Measurements from ENCODE around the gene ACCS.

The ACCS gene, protein sequence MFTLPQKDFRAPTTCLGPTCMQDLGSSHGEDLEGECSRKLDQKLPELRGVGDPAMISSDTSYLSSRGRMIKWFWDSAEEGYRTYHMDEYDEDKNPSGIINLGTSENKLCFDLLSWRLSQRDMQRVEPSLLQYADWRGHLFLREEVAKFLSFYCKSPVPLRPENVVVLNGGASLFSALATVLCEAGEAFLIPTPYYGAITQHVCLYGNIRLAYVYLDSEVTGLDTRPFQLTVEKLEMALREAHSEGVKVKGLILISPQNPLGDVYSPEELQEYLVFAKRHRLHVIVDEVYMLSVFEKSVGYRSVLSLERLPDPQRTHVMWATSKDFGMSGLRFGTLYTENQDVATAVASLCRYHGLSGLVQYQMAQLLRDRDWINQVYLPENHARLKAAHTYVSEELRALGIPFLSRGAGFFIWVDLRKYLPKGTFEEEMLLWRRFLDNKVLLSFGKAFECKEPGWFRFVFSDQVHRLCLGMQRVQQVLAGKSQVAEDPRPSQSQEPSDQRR

DNA sequence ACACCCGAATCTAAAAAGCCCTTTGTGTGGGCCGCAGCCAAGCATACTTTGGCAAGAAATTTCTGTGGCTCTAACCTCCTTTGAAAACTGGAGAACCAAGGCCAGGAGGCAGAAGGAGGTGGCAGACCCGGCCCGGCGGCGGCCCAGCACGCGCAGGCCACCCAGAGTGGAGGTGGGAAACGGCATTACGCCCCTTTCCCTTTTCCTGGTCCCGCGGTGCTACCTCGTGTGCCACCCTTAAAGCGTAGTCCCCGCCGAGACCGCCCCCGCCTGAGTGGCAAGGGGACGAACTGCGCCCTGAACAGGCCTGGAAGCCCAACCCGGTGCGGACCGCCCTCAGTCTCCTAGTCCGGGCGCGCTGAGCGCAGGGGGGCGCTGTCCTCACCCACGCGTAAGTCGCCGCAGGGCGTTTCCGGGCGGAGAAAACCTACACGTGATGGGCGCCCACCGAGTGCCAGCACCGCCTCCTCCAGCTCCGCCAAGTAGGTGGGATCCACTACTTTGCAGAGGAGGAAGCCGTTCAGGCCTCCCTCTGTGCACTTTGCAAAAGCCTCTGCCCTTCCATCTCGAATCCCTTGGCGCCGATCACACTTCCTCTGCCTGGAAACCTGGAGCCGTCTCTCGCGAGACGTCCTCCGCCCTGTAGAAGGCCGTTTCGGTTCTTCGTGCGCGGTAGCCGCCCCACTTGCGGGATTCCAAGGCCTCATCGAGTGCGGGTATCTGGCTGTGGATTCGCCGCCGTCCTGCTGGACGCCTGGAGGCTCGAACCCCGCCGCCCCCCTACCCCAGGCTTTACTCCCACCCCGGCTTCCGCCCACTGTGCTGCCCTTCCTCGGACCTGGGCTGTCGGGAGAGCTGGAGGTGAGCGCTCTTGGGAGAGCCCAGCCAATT is at the start of gene ACCS:
ACCS (plus strand) TSS at position 430 of the 891 bp plus-strand sequence. CDS start 1,358 bp downstream, outside the sequence.
- DNase-seq (ENCODE audit: low read depth in 3 of 3): peak; percentile 57 to 72 (median 68)

DNA sequence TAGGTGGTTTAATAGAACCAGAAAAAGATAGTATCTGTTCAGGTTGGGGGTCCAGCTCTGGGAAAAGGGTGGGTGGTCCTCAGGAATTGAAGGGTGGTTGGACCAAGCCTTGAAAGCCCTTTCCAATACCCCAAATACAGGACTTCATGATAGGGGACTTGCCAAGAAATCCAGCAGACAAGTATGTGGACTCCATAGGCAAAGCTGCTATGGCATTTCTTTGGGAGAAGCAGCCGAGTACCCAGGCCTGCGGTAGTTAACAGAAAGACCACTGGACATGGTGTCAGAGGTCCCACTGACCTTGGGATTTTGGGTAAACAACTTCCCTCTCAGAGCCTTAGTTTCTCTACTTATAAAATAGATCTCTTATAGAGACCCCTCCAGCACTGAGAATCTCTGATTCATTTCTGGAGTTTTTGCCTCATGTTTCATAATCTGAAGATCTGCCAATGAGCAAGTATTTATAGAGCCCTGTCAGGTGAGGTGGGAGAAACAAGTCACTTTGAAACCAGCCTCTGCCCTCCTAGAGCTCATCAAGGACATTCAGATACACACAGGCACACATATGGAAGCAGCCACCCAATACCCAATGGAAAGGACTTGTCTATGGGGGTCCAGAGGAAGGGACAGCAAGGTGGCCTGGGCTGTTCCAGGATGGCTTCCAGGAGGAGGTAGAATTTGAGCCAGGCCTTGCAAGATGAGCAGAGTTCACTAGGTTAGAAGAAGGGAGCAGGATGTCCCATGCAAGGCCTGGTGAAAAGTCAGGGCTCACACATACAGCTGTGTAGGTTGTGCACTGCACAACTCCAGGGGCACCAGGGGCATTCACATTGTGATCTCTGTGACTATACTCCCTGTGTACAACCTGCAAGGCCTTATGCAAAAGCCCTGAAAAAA is 49.3 kb upstream of the ACCS start:
- DNase-seq (ENCODE audit: low read depth in 3 of 3): no peak

DNA sequence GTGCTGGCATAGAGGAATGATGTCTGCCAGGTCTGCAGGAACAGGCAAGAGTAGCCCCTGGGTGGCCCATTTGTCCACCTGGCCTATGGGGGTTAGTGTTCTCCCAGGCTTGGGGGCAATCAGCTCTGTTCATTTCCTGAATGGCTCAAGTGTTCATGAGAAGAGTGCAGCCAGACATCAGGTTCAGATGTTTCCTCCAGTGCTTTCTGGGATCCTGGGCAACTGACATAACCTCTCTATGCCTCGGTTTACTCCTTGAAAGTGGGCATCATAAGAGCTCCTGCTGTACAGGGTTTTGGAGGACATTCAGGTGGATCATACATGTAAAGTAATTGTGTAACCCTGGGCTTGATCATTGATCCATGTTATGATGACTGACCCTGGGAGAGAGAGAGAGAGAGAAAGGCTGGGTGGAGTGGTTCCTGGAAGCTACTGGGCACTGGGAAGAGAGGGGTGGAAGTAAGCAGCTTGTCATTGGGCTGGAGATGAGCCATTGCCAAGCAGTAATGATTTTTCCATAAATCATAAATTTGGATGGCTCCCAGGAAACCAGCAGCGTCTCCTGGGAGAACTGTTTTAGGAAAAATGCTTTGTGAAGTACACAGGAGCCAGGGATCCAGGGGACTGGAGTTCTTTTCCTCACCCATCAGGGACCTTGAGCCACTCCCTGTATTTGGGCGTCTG is 48.5 kb upstream of the ACCS start:
- DNase-seq (ENCODE audit: low read depth in 3 of 3): no peak

DNA sequence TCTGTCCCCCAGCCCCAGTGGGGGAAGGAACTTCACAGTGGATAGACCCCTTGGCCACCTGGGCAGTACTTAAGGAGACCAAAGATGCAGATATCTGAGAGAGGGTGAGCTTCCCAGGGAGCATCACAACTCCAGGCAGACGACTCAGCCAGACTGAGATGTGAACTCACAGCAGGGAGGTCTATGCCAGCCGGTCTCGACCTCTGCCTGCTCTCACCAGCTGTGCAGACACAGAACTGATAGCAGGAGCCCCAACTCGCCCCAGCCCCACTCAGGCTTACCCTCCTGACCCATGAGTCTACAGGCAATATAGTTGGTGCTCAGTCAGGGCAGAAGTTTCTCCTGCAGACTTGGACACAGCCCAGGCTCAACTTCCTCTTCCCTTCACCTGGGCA is 47.9 kb upstream of the ACCS start:
- no peak for DNase-seq (ENCODE audit: low read depth in 3 of 3)

DNA sequence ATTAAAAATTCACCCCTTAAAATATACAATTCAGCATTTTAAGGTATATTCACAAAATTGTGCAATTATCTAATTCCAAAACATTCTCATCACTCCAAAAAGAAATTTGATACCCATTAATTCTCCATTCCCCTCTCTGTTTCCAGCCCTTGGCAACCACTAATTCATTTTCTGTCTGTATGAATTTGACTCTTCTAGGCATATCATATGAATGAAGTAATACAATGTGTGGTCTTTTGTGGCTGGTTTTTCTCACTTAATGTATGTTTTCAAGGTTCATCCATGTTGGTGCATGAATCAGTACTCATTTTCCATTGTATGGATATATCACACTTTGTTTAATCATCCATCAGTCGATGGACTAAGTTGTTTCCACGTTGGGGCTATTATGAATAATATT is 47.2 kb upstream of the ACCS start:
- DNase-seq (ENCODE audit: low read depth in 3 of 3): no peak

DNA sequence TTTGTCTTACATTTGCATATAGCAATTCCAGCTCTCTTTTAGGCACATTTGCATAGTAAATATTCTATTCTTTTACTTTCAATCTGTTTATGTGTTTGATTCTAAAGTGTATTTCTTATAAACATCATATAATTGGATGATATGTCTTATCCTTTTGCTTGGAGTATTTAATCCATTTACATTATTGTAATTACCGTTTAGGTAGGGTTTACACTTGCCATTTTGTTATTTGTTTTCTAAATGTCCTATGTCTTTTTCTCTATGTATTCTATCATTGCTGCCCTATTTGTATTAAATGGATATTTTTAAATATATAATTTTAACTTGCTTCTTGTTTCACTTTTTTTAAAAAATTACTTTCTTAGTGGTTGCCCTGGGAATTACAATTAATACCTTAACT is 41.1 kb upstream of the ACCS start:
- DNase-seq (ENCODE audit: low read depth in 3 of 3): no peak

DNA sequence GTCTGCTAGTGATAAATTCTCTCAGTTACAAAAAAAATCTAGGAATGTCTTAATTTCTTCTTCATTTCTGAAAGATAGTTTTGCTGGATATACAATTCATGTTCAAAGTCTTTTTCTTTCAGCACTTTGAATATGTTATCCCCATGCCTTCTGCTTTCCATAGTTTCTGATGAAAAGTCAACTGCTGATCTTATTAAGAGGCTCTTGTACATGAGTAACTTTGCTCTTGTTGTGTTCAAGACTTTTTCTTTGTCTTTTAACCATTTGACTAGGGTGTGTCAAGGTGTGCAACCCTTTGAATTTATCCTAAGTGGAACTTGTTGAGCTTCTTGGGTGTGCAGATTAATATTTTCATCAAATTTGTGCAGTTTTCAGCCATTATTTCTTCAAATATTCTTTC is 40.3 kb upstream of the ACCS start:
- no peak for DNase-seq (ENCODE audit: low read depth in 3 of 3)

DNA sequence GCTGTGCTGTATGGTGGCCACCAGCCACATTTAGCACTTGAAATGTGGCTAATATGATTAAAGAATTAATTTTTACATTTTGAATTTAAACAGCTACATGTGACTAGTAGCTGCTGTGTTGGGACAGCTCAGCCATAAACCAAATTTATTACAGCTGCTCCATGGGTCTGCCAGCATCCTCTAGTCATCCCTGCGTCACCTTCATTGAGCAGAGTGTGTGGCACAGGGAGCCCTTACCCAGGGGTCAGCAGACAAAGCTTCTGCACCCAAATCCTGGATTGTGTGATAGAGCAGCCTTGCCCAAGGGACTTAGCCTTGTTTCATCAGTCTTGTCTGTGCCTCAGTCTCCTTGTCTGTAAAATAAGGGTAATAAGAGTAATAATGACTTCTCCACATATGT is 37.7 kb upstream of the ACCS start:
- no peak for DNase-seq (ENCODE audit: low read depth in 3 of 3)

DNA sequence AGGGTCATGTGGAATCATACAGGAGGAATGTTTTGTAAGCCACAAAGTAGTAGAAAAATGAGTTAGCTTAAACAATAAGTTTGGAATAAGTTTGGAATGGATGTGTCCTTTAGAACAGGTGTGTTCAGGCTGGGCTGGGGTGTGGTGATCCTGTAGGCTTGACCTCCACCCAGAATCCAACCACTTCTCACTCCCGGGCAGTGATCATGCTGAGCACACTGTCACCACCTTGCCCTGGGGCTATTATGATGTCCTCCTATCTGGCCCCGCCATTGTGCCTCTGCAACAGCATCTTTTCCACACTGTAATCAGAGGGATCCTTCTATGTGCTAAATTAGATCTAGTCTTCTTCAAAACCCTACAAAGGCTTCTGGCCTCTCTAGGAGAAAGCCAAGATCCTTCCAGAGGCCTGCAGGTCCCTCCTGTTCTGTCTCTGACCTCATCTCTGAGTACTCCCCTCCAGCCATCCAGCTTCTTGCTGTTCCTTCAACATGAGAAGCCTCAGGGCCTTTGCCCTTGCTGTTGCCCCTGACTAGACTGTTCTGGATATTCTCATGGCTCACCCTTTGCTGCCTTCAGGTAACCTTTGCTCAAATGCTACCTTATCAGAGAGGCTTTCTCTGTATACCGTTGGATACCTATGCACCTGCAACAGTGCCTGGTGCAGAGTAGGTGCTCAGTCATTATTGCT is 37.1 kb upstream of the ACCS start:
- DNase-seq (ENCODE audit: low read depth in 3 of 3): no peak

DNA sequence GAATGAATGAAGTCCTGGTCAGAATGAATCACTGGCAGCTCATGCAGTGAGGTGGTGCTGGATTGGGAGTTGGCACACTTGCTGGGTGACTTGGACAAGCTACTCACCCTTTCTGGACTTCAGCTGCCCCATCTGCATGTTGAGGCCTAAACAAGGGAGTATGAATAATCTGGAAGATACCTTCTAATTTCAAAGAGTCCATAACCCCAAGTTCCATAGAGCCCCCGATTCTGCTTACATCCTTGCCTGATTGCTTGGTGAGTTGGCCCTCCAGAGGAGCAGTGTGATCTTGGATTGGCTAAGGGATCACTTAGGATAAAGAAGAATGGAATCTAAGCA is 36.6 kb upstream of the ACCS start:
- no peak for DNase-seq (ENCODE audit: low read depth in 3 of 3)

DNA sequence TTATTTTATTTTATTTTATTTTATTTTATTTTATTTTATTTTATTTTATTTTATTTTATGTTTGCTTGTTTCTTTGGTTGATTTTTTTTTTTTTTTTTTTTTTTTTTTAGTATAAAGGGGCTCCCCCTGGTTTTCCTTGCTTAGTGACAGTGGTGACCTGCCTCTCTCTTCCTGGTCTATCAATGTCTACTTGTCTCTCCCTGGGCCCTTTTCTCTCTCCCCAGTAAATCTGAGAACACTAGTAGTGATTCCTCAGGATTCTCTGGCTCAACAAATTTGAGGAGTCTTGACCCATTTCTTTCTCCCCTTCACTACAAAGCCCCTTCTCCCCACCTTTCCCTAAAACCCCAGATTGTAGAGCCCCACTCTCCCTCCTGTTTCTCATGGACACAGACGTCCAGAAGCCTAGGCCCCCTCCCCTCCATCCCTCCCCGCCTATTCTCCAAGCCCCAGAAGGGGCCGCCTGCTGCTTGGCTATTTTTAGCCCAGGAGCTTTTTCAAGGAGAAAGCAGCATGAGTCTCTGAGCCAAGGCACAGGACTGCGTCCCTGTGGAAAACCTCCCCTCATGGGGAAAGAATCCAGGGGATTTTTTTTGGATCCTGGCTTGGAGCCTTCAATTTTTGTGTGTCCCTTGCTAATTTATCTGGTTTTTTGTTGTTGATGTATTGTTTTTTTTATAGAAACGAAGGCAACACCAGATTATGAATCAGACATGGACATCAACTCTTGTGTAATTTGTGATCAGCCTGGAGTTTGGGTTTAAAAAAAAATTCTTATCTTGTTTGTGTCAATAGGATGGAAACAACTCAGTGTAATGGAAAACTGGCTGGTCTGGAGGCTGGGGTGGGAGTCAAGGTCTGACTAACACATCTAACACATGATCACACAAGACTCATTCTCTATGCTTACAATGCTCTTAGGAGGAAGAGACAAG is 35.8 kb upstream of the ACCS start:
- no peak for DNase-seq (ENCODE audit: low read depth in 3 of 3)

DNA sequence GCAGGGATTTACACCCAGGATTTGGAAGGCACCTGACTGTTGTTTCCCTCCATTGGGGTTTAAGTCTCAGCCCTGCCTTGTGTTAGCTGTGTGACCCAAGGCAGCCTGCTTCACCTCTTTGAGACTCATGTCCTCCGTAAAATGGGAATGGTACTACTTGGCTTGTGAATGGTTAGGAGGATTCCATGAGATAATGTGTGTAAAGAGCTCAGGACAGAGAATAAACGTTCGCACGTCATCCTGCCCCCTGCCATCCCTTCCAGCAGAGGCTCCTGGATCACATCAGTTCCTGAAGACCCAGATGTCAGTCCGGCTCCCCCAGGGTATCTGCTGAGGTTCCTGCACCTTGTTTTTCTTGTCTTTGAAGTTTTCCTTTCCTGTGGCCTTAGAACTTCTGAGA is 35.1 kb upstream of the ACCS start:
- no peak for DNase-seq (ENCODE audit: low read depth in 3 of 3)

DNA sequence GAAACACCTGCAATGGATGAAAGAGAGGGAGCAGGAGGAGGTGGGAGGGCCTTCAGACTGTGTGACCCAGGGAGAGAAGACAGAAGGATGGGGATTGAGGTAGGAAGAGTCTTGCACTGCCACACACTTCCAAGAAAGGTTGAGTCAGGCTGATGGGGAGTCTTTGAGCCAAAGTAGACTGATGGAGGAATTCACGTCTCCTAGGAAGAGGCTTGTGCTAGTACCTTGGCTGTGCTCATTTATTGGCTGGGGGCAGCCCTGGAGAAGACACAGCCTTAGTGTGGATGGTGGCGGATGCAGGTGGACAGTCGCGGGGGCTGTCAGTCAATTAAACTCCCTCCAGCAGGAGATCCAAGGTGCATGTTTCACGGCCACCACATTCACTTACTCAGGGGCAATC is 34.5 kb upstream of the ACCS start:
- no peak for DNase-seq (ENCODE audit: low read depth in 3 of 3)

DNA sequence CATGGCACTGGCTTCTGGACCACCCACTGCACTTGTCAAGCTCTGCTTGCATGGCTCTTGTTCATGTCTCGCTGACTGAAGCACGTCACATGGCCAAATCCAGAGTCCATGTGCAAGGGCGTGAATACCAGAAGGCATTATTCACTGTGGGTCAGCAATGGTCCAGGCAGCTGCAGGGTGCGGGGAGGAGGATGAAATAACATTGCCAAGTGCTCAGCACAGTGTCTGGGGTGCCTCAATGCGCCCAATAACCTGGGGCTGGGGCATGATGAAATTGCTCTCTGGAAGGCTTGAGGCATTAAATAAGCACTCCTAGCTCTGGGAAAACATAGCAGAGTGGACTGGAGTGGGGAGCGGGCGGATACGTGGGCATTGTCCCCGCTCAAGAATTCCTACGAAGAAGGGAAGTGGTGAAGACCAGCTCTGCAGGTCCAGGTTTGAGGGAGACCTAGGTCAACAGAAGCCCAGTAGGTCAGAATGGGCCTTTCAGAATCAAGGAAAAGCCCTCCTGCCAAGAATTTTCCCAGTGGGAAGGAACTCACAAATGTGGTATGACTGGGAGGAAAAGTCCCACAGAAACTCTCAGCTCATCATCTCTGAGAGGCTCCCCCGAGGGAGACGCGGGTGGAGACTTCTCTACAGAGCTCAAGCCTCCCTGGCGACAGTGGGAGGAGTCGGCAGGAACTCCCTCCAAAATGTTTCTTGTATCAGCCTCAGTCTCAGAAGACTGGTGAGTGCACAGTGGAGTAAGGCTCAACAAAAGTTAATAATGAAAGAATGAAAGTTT is 33.6 kb upstream of the ACCS start:
- DNase-seq (ENCODE audit: low read depth in 3 of 3): no peak

DNA sequence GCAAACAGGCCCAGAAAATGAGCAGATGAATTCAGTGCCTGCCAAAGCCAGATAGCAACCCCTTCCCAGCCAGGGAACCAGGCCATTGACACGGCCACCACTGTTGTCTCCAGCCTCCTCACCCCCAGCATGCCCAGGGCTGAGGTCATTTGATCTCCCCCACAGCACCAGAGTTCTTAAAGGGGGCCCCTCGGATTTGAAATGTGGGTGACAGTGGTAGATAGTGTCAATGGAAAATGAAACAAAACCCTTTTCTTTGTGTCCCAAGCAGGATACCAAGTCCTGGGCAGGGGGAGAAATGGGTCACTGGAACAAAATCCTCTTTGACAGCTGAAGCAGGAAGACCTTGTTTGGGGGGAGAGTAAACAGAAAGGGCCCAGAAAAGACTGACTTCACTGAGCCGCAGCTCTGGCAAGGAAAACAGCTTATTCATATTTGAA is 32.6 kb upstream of the ACCS start:
- no peak for DNase-seq (ENCODE audit: low read depth in 3 of 3)

DNA sequence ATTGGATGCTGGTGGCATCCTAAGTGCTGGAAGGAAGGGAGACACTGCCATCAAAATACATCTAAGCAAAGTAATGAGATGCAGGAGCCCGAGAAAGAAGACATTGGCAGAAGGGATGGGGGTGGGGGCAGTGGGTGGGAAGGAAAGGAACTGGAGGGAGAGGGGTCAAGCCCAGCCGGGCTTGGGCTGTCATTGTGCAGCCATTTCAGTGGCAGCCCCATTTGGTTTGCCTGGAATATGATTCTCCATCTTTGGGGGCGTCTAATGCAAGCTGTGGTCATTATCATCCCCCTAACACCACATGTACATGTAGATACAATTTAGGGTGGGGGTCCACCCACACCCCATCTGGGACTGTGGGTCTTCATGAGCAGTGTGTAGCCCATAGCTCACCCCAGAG is 32.2 kb upstream of the ACCS start:
- DNase-seq (ENCODE audit: low read depth in 3 of 3): no peak

DNA sequence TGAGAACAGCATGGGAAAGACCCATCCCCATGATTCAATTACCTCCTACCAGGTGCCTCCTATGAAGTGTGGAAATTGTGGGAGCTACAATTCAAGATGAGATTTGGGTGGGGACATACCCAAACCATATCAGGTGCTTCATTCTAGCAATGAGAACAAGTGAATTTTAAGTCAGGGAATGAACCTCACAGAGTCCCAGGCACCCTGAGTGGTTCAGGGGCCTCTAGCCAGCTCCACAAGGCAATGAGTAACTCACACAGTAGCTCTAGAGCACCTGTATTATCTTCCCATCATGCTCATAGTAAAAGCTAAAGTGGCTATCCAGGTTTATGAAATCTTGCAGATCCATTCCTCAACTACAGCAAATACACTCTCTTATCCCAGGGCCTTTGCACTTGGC is 31.4 kb upstream of the ACCS start:
- DNase-seq (ENCODE audit: low read depth in 3 of 3): no peak

DNA sequence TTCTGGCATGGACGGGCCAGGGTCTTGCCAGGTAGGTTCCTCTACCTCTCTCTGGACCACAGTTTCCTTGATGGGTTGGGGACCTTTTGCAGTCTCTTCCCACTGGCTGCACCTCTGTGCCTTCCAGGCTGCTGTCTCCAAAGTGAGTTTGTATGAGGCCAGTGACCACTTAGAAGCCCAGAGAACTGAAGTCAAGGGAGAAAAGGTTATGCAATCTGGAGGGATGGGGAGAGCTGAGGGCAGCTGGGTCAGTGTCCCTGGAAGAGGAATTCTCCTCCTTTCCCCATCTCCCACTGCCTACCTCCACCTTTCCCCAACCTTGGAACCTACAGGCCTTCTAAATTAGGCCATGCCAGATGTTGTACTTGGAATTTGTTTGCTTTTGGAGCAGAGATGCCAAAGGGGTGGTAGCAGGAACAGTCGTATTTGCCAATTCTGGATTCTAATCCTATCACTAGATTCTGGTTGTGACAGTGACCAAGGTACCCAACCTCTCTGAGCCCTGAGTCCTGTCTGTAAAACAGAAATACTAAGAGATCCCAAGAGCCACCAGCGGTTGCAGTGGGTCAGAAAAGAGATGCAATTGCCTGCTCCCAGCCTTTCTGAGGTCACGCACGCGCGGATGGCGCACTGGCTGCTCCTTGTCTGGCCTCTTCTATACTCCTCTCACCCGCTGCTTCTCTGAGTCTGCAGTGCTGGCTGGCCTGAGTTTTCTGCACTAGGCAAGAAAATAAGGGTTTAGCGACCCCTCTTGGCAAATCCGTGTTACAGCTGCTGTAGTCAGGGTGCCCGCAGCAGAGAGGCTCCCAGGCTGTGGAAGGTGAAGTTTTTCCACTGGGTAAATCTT is 29.0 kb upstream of the ACCS start:
- peak in 1 of 3 experiments; percentile 2 for DNase-seq (ENCODE audit: low read depth in 3 of 3)

All from stimulated activated CD4-positive, alpha-beta T cell treated with anti-CD3 and anti-CD28 coated beads, TNF-alpha, amount 100 ng/mL, for 4 hours (primary cell).